WTC11 (cell line): ENCODE measurements around the gene SLC25A21. TPM values are rescaled to one million over a fixed set of nuclear protein-coding genes. Genes with fewer than 3 reads are reported as not detected.

ENCODE experiments used
- ATAC-seq: fragments of 200-7000 bp; cut with Tn5 transposase; 2 replicates; pipeline ENCODE4 v1.10.0; 2021; ENCODE audit warnings: mild to moderate bottlenecking, moderate library complexity
- CTCF ChIA-PET: fragments of 300-600 bp; sonication (Branson Sonifier 250); formaldehyde crosslinking; loops from one replicate; lab custom pipeline; 2021; ENCODE audit warnings: antibody characterized with exemption; lab: Charles Lee
- POLR2A ChIA-PET: fragments of 350-600 bp; sonication (Branson Sonifier 250); formaldehyde crosslinking; loops from one replicate; lab custom pipeline; 2021; ENCODE audit warnings: antibody characterized with exemption; lab: Charles Lee
- DNase-seq: peaks from one replicate; pipeline ENCODE4 v3.0.0; 2021; ENCODE audit warnings: low spot score
- H3K27ac Mint-ChIP-seq: 2 replicates; pipeline ENCODE4 v1.8.0; 2021; ENCODE audit warnings: mixed read lengths
- H3K27me3 Mint-ChIP-seq: 2 replicates; pipeline ENCODE4 v1.8.0; 2021; ENCODE audit warnings: low read depth, mild to moderate bottlenecking, moderate library complexity, mixed read lengths
- H3K36me3 Mint-ChIP-seq: 2 replicates; pipeline ENCODE4 v1.8.0; 2021; ENCODE audit warnings: mixed read lengths
- H3K4me1 Mint-ChIP-seq: 2 replicates; pipeline ENCODE4 v1.8.0; 2022; ENCODE audit warnings: mixed read lengths
- H3K4me3 Mint-ChIP-seq: 2 replicates; pipeline ENCODE4 v1.8.0; 2021; ENCODE audit warnings: mild to moderate bottlenecking, moderate library complexity, mixed read lengths
- H3K9me3 Mint-ChIP-seq: 2 replicates; pipeline ENCODE4 v1.8.0; 2021; ENCODE audit warnings: mixed read lengths
- CBFB ChIP-seq: sonication (generic); formaldehyde crosslinking; IDR thresholded peaks from 2 replicates; pipeline ENCODE4 v1.8.1; 2022; ENCODE audit warnings: mild to moderate bottlenecking, low read depth, missing genetic modification reagents
- CTCF ChIP-seq: fragments of 200-600 bp; IDR thresholded peaks from 2 replicates; pipeline ENCODE4 v1.8.0; 2022; ENCODE audit warnings: antibody characterized with exemption
- FOXP1 ChIP-seq: sonication (generic); formaldehyde crosslinking; IDR thresholded peaks from 2 replicates; pipeline ENCODE4 v1.8.0; 2022; ENCODE audit warnings: missing genetic modification reagents, mild to moderate bottlenecking, moderate library complexity, borderline replicate concordance
- GTF2I ChIP-seq: fragments of 250-450 bp; sonication (Bioruptor Pico); conservative IDR thresholded peaks from 2 replicates; pipeline ENCODE4 v1.4.0; 2021; ENCODE audit warnings: mild to moderate bottlenecking
- HMGA2 ChIP-seq: fragments of 250-450 bp; sonication (Bioruptor Pico); IDR thresholded peaks from 2 replicates; pipeline ENCODE4 v1.4.0; 2021; ENCODE audit warnings: mild to moderate bottlenecking, moderate library complexity
- MXD4 ChIP-seq: fragments of 250-450 bp; sonication (Bioruptor Pico); IDR thresholded peaks from 2 replicates; pipeline ENCODE4 v1.8.0; 2021; ENCODE audit warnings: mild to moderate bottlenecking, moderate library complexity, borderline replicate concordance
- NFATC4 ChIP-seq: fragments of 250-450 bp; sonication (Bioruptor Pico); IDR thresholded peaks from 2 replicates; pipeline ENCODE4 v1.9.0; 2021; ENCODE audit warnings: mild to moderate bottlenecking
- NFYB ChIP-seq: sonication (generic); formaldehyde crosslinking; conservative IDR thresholded peaks from 2 replicates; pipeline ENCODE4 v1.8.0; 2022; ENCODE audit warnings: low read depth, missing genetic modification reagents
- RORB ChIP-seq: fragments of 250-450 bp; sonication (Bioruptor Pico); IDR thresholded peaks from 2 replicates; pipeline ENCODE4 v1.9.0; 2021; ENCODE audit warnings: mild to moderate bottlenecking
- SMAD3 ChIP-seq: sonication (generic); formaldehyde crosslinking; IDR thresholded peaks from 2 replicates; pipeline ENCODE4 v1.8.0; 2022; ENCODE audit warnings: missing genetic modification reagents, mild to moderate bottlenecking, borderline replicate concordance
- TCF7 ChIP-seq: sonication (generic); formaldehyde crosslinking; IDR thresholded peaks from 2 replicates; pipeline ENCODE4 v1.8.0; 2022; ENCODE audit warnings: mild to moderate bottlenecking, low read depth, missing genetic modification reagents, moderate library complexity
- ZSCAN18 ChIP-seq: fragments of 250-450 bp; sonication (Bioruptor Pico); IDR thresholded peaks from 2 replicates; pipeline ENCODE4 v2.1.2; 2022; ENCODE audit warnings: mild to moderate bottlenecking, moderate library complexity
- total RNA-seq: library from RNA; stranded (reverse); gene quantifications from 3 replicates; pipeline ENCODE4 v1.2.3, GENCODE V29; 2021
- TF ChIP-seq, protein P1 (sequence below): sonication (generic); formaldehyde crosslinking; IDR thresholded peaks from 2 replicates; pipeline ENCODE4 v1.8.1; 2023; ENCODE audit warnings: mild to moderate bottlenecking, missing genetic modification reagents, borderline replicate concordance
- TF ChIP-seq, protein P2 (sequence below): sonication (generic); formaldehyde crosslinking; IDR thresholded peaks from 2 replicates; pipeline ENCODE4 v1.8.1; 2022; ENCODE audit warnings: low read depth, mild to moderate bottlenecking, moderate library complexity, missing genetic modification reagents, borderline replicate concordance
- TF ChIP-seq, protein P3 (sequence below): sonication (generic); formaldehyde crosslinking; IDR thresholded peaks from 2 replicates; pipeline ENCODE4 v1.8.1; 2022; ENCODE audit warnings: missing genetic modification reagents, borderline replicate concordance
- TF ChIP-seq, protein P4 (sequence below): sonication (generic); formaldehyde crosslinking; IDR thresholded peaks from 2 replicates; pipeline ENCODE4 v1.8.0; 2022; ENCODE audit warnings: mild to moderate bottlenecking, missing genetic modification reagents

The SLC25A21 gene
- total RNA-seq, 1 experiment from 2014 or later: 8.2 TPM

DNA sequence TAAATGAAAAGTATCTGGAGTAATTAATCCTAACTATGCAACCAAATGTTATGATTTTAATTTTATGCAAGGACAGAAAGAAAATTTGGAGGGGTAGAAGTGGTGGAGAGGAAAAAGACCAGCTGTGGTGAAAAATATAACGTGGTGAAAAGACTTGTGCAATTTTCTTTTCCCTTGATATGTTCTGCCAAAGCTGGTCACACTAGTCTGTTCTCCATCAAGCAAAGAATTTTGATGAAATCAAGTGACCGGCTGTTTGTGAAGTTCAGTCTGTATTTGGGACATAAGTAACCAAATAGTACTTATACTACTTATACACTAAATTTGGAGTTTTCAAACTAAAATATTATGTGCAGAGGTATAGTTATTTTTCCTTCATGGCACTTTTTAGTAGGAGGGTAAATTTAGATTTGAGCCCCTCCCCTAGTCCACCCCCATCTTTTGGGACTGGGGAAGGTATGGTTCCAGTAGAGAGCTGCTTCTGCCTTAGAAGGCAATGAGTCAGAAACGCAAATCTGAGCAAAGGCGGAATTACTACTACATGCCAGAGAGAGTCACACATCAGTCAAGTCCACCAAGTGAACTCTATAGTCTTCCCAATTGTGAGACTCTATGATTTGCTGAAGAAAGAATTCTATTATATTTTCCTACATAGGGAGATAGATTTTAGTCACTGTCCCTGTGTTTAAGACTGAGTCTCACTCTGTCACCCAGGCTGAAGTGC lies 229.7 kb downstream of the SLC25A21 start (continued):
- TF ChIP-seq NFATC4 (CRISPR knock-in tag): no peak

DNA sequence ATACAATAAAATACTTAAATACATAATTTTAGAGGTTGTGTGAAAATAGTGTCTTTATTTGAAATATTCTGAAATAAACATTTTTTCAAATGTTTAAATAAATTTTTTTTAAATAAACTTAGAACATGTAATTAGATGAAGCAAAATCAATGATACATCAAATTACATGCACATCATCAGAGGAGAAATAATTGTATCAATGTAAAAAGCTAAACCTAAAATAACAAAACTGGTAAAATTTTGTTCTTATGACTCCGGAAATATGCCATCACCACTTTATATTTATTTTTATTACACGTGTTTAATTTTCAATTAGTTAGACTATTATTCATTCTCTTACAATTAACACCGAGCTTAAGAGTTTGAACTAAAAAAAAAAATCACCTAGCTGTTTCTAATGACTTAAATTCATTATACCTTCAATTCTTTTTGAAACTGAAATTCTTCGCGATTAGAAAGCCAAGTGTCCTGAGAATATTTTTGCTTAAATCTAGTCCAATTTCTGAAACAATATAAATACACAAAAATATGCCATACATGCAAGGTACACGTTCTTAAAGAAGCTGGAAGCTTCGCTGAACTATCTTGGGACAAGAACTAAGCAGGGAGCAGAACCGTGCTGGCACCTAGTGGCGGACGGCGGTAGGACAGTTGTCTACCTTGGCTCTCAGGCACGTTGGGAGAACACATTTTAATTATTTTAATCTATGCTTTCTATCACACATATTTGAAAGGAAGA lies 230.5 kb downstream of the SLC25A21 start:
- ChIA-PET POLR2A (interaction anchor here (0.6 to 0.7 kb wide), 2 partner anchors 169 to 280 kb away, joined by 3 read pairs; partner anchors contain the start of gene PAX9), CTCF (interaction anchor here (0.6 to 2.8 kb wide), 68 partner anchors 8 to 872 kb away, joined by 3 to 79 read pairs (median 5); partner anchors contain the start of gene PAX9)
- Mint-ChIP-seq H3K27ac (no peak overlapping the region), H3K4me1 (peaks cover 5% of the 10 kb centered on the region; the same call in 1 of the 2 replicates), H3K36me3 (no peaks in the 10 kb centered on the region), H3K9me3 (no peaks in the 10 kb centered on the region), H3K4me3 (no peak overlapping the region), H3K27me3 (no peaks in the 10 kb centered on the region)
- TF ChIP-seq RORB: no peak
- peak; percentile 95 for TF ChIP-seq CTCF
- DNase-seq (peak; percentile 82), ATAC-seq (peak; percentile 88)

GRCh38 chr14:36940476-36940875 lies 231.9 kb downstream of the SLC25A21 start:
- H3K27ac Mint-ChIP-seq: no peak overlapping the region
- no peaks in the 10 kb centered on the region for H3K27me3 Mint-ChIP-seq
- H3K4me3 Mint-ChIP-seq: no peak overlapping the region
- no peaks in the 10 kb centered on the region for H3K9me3 Mint-ChIP-seq
- POLR2A ChIA-PET: no interaction called here
- CTCF ChIA-PET: interaction anchor here (2.0 kb wide), 1 partner anchor 292 kb away, joined by 8 read pairs; no protein-coding TSS in a partner anchor
- DNase-seq (no peak), ATAC-seq (no peak)
- TF ChIP-seq SMAD3 (CRISPR knock-in tag): no peak
- TF ChIP-seq MXD4 (CRISPR knock-in tag): no peak
- no peak for TF ChIP-seq GTF2I (CRISPR knock-in tag)
- TF ChIP-seq, protein P1, sequence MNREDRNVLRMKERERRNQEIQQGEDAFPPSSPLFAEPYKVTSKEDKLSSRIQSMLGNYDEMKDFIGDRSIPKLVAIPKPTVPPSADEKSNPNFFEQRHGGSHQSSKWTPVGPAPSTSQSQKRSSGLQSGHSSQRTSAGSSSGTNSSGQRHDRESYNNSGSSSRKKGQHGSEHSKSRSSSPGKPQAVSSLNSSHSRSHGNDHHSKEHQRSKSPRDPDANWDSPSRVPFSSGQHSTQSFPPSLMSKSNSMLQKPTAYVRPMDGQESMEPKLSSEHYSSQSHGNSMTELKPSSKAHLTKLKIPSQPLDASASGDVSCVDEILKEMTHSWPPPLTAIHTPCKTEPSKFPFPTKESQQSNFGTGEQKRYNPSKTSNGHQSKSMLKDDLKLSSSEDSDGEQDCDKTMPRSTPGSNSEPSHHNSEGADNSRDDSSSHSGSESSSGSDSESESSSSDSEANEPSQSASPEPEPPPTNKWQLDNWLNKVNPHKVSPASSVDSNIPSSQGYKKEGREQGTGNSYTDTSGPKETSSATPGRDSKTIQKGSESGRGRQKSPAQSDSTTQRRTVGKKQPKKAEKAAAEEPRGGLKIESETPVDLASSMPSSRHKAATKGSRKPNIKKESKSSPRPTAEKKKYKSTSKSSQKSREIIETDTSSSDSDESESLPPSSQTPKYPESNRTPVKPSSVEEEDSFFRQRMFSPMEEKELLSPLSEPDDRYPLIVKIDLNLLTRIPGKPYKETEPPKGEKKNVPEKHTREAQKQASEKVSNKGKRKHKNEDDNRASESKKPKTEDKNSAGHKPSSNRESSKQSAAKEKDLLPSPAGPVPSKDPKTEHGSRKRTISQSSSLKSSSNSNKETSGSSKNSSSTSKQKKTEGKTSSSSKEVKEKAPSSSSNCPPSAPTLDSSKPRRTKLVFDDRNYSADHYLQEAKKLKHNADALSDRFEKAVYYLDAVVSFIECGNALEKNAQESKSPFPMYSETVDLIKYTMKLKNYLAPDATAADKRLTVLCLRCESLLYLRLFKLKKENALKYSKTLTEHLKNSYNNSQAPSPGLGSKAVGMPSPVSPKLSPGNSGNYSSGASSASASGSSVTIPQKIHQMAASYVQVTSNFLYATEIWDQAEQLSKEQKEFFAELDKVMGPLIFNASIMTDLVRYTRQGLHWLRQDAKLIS: no peak
- TF ChIP-seq, protein P2, sequence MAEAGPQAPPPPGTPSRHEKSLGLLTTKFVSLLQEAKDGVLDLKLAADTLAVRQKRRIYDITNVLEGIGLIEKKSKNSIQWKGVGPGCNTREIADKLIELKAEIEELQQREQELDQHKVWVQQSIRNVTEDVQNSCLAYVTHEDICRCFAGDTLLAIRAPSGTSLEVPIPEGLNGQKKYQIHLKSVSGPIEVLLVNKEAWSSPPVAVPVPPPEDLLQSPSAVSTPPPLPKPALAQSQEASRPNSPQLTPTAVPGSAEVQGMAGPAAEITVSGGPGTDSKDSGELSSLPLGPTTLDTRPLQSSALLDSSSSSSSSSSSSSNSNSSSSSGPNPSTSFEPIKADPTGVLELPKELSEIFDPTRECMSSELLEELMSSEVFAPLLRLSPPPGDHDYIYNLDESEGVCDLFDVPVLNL: no peak
- TF ChIP-seq, protein P3, sequence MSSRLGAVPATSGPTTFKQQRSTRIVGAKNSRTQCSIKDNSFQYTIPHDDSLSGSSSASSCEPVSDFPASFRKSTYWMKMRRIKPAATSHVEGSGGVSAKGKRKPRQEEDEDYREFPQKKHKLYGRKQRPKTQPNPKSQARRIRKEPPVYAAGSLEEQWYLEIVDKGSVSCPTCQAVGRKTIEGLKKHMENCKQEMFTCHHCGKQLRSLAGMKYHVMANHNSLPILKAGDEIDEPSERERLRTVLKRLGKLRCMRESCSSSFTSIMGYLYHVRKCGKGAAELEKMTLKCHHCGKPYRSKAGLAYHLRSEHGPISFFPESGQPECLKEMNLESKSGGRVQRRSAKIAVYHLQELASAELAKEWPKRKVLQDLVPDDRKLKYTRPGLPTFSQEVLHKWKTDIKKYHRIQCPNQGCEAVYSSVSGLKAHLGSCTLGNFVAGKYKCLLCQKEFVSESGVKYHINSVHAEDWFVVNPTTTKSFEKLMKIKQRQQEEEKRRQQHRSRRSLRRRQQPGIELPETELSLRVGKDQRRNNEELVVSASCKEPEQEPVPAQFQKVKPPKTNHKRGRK (CRISPR knock-in tag): no peak
- TF ChIP-seq TCF7: no peak
- TF ChIP-seq ZSCAN18 (CRISPR knock-in tag): no peak
- TF ChIP-seq, protein P4, sequence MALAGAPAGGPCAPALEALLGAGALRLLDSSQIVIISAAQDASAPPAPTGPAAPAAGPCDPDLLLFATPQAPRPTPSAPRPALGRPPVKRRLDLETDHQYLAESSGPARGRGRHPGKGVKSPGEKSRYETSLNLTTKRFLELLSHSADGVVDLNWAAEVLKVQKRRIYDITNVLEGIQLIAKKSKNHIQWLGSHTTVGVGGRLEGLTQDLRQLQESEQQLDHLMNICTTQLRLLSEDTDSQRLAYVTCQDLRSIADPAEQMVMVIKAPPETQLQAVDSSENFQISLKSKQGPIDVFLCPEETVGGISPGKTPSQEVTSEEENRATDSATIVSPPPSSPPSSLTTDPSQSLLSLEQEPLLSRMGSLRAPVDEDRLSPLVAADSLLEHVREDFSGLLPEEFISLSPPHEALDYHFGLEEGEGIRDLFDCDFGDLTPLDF (CRISPR knock-in tag): no peak
- no peak for TF ChIP-seq HMGA2 (CRISPR knock-in tag)
- no peak for TF ChIP-seq CBFB
- no peak for TF ChIP-seq NFYB (CRISPR knock-in tag)
- TF ChIP-seq FOXP1: no peak
- H3K36me3 Mint-ChIP-seq: no peaks in the 10 kb centered on the region
- H3K4me1 Mint-ChIP-seq: peaks cover 5% of the 10 kb centered on the region; the same call in 1 of the 2 replicates
